ENCODE data around the gene AGMO. TPM values are rescaled to one million over a fixed set of nuclear protein-coding genes. Genes with fewer than 3 reads are reported as not detected.

The AGMO gene
- total and polyA plus RNA-seq, 4 donors = 21.6 to 46.6 (median 31.6) TPM

GRCh38 chr7:15488401-15488800 is 73.4 kb downstream of the AGMO start:
- Histone ChIP-seq H3K4me1 (ENCODE audit: control insufficient read depth in 4 of 4, insufficient read depth in 4 of 4, low read length in 3 of 4) (no peaks in the 10 kb centered on the region), H3K36me3 (ENCODE audit: control insufficient read depth in 4 of 4, insufficient read depth in 3 of 4, low read depth in 1 of 4, low read length in 3 of 4) (no peaks in the 10 kb centered on the region), H3K27ac (ENCODE audit: low read depth in 1 of 2, low read length in 2 of 2) (no peak overlapping the region), H3K9ac (ENCODE audit: low read depth in 1 of 2, low read length in 2 of 2) (no peak overlapping the region), H3K9me3 (ENCODE audit: control insufficient read depth in 4 of 4, low read length in 3 of 4) (no peaks in the 10 kb centered on the region), H3K27me3 (ENCODE audit: control insufficient read depth in 4 of 4, insufficient read depth in 4 of 4, low read length in 3 of 4) (no peaks in the 10 kb centered on the region), H3K4me3 (ENCODE audit: low read depth in 1 of 3, low read length in 3 of 3) (no peak overlapping the region)
- TF ChIP-seq RAD21 (IDR thresholded peaks at IDR 0.05) (no peak), YY1 (IDR thresholded peaks at IDR 0.05) (no peak), FOXA2 (IDR thresholded peaks at IDR 0.05) (no peak), SP1 (IDR thresholded peaks at IDR 0.05) (no peak), CTCF (IDR thresholded peaks at IDR 0.05; ENCODE audit: low read depth, low read length, missing input control) (no peak), NR2F2 (IDR thresholded peaks at IDR 0.05) (no peak), JUND (IDR thresholded peaks at IDR 0.05) (no peak), EGR1 (IDR thresholded peaks at IDR 0.05; ENCODE audit: low read depth in 2 of 2) (no peak), MAX (IDR thresholded peaks at IDR 0.05) (no peak), HNF4A (conservative IDR thresholded peaks at IDR 0.05) (no peak)
- 87% methylated on average over 2 of the region's 2 CpGs for WGBS
- DNase-seq (ENCODE audit: low spot score) = no peak

- Histone ChIP-seq H3K4me3 (ENCODE audit: low read depth in 1 of 3, low read length in 3 of 3) (no peak overlapping the region), H3K9me3 (ENCODE audit: control insufficient read depth in 4 of 4, low read length in 3 of 4) (no peaks in the 10 kb centered on the region), H3K27ac (ENCODE audit: low read depth in 1 of 2, low read length in 2 of 2) (no peak overlapping the region), H3K36me3 (ENCODE audit: control insufficient read depth in 4 of 4, insufficient read depth in 3 of 4, low read depth in 1 of 4, low read length in 3 of 4) (no peaks in the 10 kb centered on the region), H3K4me1 (ENCODE audit: control insufficient read depth in 4 of 4, insufficient read depth in 4 of 4, low read length in 3 of 4) (no peaks in the 10 kb centered on the region), H3K9ac (ENCODE audit: low read depth in 1 of 2, low read length in 2 of 2) (no peak overlapping the region), H3K27me3 (ENCODE audit: control insufficient read depth in 4 of 4, insufficient read depth in 4 of 4, low read length in 3 of 4) (no peaks in the 10 kb centered on the region)
- WGBS = 88% methylated on average over 1 of the region's 1 CpG
- no peak for DNase-seq (ENCODE audit: low spot score)
- TF ChIP-seq CTCF (IDR thresholded peaks at IDR 0.05; ENCODE audit: low read depth, low read length, missing input control) (no peak), FOXA1 (IDR thresholded peaks at IDR 0.05) (no peak), NR2F2 (IDR thresholded peaks at IDR 0.05) (no peak), HNF4G (IDR thresholded peaks at IDR 0.05) (no peak), MAX (IDR thresholded peaks at IDR 0.05) (no peak), ZBTB33 (IDR thresholded peaks at IDR 0.05) (no peak)
Observed at GRCh38 chr7:15487896-15488295, 73.9 kb downstream of the AGMO start.

Measured in liver (tissue), 9 donors.